HepG2 (cell line): ENCODE results near the gene SUCLG2. TPM values are rescaled to one million over a fixed set of nuclear protein-coding genes. Genes with fewer than 3 reads are reported as not detected.

ENCODE experiments used
- ATAC-seq: fragments of 200-7000 bp; cut with Tn5 transposase; 3 replicates; pipeline ENCODE4 v1.9.1; 2020; ENCODE audit warnings: mild to moderate bottlenecking, moderate library complexity
- BruUV-seq: library from RNA; stranded (reverse); fragments of 400-500 nt; replicated peaks from 2 replicates; lab custom pipeline; 2021; lab: Mats Ljungman, UMichigan
- CTCF ChIA-PET: fragments of 300-600 bp; formaldehyde crosslinking; extraction: SDS; loops from one replicate; lab custom pipeline; 2021; ENCODE audit warnings: low total read pairs, inconsistent platforms, low intra/inter-chr PET ratio; lab: Yijun Ruan, JAX
- POLR2A ChIA-PET: fragments of 350-600 bp; sonication (Branson Sonifier 250); formaldehyde crosslinking; loops from one replicate; lab custom pipeline; 2020; ENCODE audit warnings: antibody characterized with exemption, inconsistent platforms; lab: Yijun Ruan, JAX
- DNase-seq: peaks from one replicate; pipeline ENCODE4 v3.0.0-alpha.2; 2015; ENCODE audit warnings: low spot score
- FAIRE-seq: peaks from 3 replicates; lab custom pipeline; 2011; peaks lifted over from hg19 to GRCh38; lab: Jason Lieb, UNC
- H2AFZ ChIP-seq: one replicate; pipeline ENCODE4 v1.6.1; 2011; ENCODE audit warnings: low read length, inconsistent platforms
- H3K27ac ChIP-seq: fragments of 300-600 bp; 3 replicates; pipeline ENCODE4 v1.8.0; 2011; ENCODE audit warnings: mixed run types, mild to moderate bottlenecking, mixed read lengths, low read length, inconsistent platforms; ENCODE audit not compliant: insufficient read depth; ENCODE audit errors: extremely low read length
- H3K27me3 ChIP-seq, 2 experiments: fragments of 200-600 bp in 1 of 2; 2 replicates in 1 of 2; 3 replicates in 1 of 2; pipeline versions ENCODE4 v1.6.0 to v1.8.0; 2011; ENCODE audit warnings: low read length in 2 of 2, mild to moderate bottlenecking in 2 of 2, moderate library complexity in 2 of 2, inconsistent platforms in 1 of 2; ENCODE audit not compliant: insufficient read depth in 2 of 2, control insufficient read depth in 1 of 2
- H3K36me3 ChIP-seq, 2 experiments: fragments of 200-600 bp in 1 of 2; replicated peaks in 1 of 2; 2 replicates in 1 of 2; 3 replicates in 1 of 2; pipeline versions ENCODE4 v1.5.1 to v1.8.0; 2011; ENCODE audit warnings: low read length in 2 of 2, inconsistent platforms in 1 of 2; ENCODE audit not compliant: insufficient read depth in 2 of 2, control insufficient read depth in 1 of 2
- H3K4me1 ChIP-seq: 2 replicates; pipeline ENCODE4 v1.5.1; 2012; ENCODE audit warnings: low read length, inconsistent platforms; ENCODE audit not compliant: insufficient read depth
- H3K4me2 ChIP-seq: 2 replicates; pipeline ENCODE4 v1.6.0; 2011; ENCODE audit warnings: low read depth, low read length, inconsistent platforms
- H3K4me3 ChIP-seq, 3 experiments: fragments of 200-600 bp in 1 of 3; sonication (generic), shearing (Covaris generic) in 1 of 3; replicated peaks in 1 of 3; 2 replicates each; pipeline ENCODE4 v1.5.1; 2011 to 2016; ENCODE audit warnings: low read length in 3 of 3, inconsistent platforms in 2 of 3, low read depth in 2 of 3, mild to moderate bottlenecking in 2 of 3, control low read depth in 1 of 3, mixed read lengths in 1 of 3; ENCODE audit not compliant: insufficient read depth in 1 of 3
- H3K79me2 ChIP-seq: one replicate; pipeline ENCODE4 v1.6.1; 2011; ENCODE audit warnings: low read length, inconsistent platforms; ENCODE audit not compliant: insufficient read depth
- H3K9ac ChIP-seq: 2 replicates; pipeline ENCODE4 v1.6.0; 2011; ENCODE audit warnings: mild to moderate bottlenecking, low read depth, low read length, inconsistent platforms; ENCODE audit not compliant: insufficient read depth
- H3K9me3 ChIP-seq: 2 replicates; pipeline ENCODE4 v1.5.1; 2012; ENCODE audit warnings: mild to moderate bottlenecking, low read length
- H4K20me1 ChIP-seq: 2 replicates; pipeline ENCODE4 v1.6.0; 2011; ENCODE audit warnings: inconsistent platforms, mild to moderate bottlenecking, low read length, moderate library complexity; ENCODE audit not compliant: insufficient read depth
- ARID5B ChIP-seq: IDR thresholded peaks from 2 replicates; pipeline ENCODE4 v1.4.0; 2020; ENCODE audit warnings: mild to moderate bottlenecking, missing genetic modification reagents
- DMTF1 ChIP-seq: sonication (generic); formaldehyde crosslinking; IDR thresholded peaks from 2 replicates; pipeline ENCODE4 v1.4.0; 2020; ENCODE audit warnings: mild to moderate bottlenecking, missing genetic modification reagents
- MAFF ChIP-seq: IDR thresholded peaks from 2 replicates; pipeline ENCODE4 v1.6.1; 2011; ENCODE audit warnings: low read depth, low read length, improper control_type of control experiment
- SMYD3 ChIP-seq: sonication (generic); formaldehyde crosslinking; IDR thresholded peaks from 2 replicates; pipeline ENCODE4 v1.8.1; 2023; ENCODE audit warnings: mild to moderate bottlenecking, missing genetic modification reagents
- TARDBP ChIP-seq: sonication (generic); formaldehyde crosslinking; IDR thresholded peaks from 2 replicates; pipeline ENCODE4 v1.8.0; 2022; ENCODE audit warnings: mild to moderate bottlenecking, missing genetic modification reagents
- ZBTB40 ChIP-seq, 2 experiments: fragments of 450-650 bp in 1 of 2; sonication (generic) in 1 of 2; formaldehyde crosslinking in 1 of 2; IDR thresholded peaks; 2 replicates each; pipeline versions ENCODE4 v1.6.1 to v1.8.0; 2016 to 2022; ENCODE audit warnings: antibody characterized with exemption in 1 of 2, mild to moderate bottlenecking in 1 of 2, missing genetic modification reagents in 1 of 2
- ZSCAN20 ChIP-seq: sonication (generic); formaldehyde crosslinking; IDR thresholded peaks from 2 replicates; pipeline ENCODE4 v1.4.0; 2020; ENCODE audit warnings: missing genetic modification reagents, mild to moderate bottlenecking, borderline replicate concordance
- WGBS: methylation state at CpG from one replicate; pipeline ENCODE4 v1.1.6; 2017; ENCODE audit warnings: low lambda C conversion rate; 5-methylcytosine and 5-hydroxymethylcytosine counted together
- in situ Hi-C: cut with HindIII; loops from 2 replicates; pipeline ENCODE4 v1.10.0; 2017; ENCODE audit warnings: low pct_unique_long_range_greater_than_20kb; ENCODE audit not compliant: extremely low pct_ligation_motif_present
- intact Hi-C: fragments of 100-400 bp; cut with micrococcal nuclease; formaldehyde crosslinking; loops from one replicate; pipeline ENCODE4 v1.10.0; 2022; ENCODE audit not compliant: unreplicated experiment
- polyA plus RNA-seq, 8 experiments: library from polyadenylated mRNA; depleted of rRNA in 3 of 8; stranded (reverse) in 7 of 8; unstranded in 1 of 8; fragments of >200 nt; fragmentation: Illumina TruSeq in 4 of 8; extraction: Trizol in 4 of 8; gene quantifications; 2 replicates each; pipeline versions ENCODE4 v1.2.1 to v1.2.3, GENCODE V29; 2011 to 2016; ENCODE audit warnings: low read depth in 4 of 8, missing spikeins in 1 of 8, mixed read lengths in 1 of 8; ENCODE audit not compliant: insufficient read depth in 1 of 8
- total RNA-seq, 5 experiments: library from RNA; depleted of rRNA; stranded (reverse); fragments of >200 nt; fragmentation: Illumina TruSeq; extraction: Trizol; gene quantifications; 2 replicates each; pipeline ENCODE4 v1.2.3, GENCODE V29; 2016; ENCODE audit warnings: low read depth in 1 of 5

The SUCLG2 gene
- total and polyA plus RNA-seq, 2 of the 13 experiments (the other 11 are each of a cell fraction or from before 2014, with no cell fraction given): 21.4 to 64.9 TPM

- Histone ChIP-seq H3K27me3 (no peaks in the 10 kb centered on the region), H3K4me1 (no peaks in the 10 kb centered on the region), H3K9ac (no peak overlapping the region), H4K20me1 (no peaks in the 10 kb centered on the region), H3K36me3 (no peaks in the 10 kb centered on the region), H3K4me3 (no peak overlapping the region), H3K27ac (no peak overlapping the region), H3K79me2 (no peaks in the 10 kb centered on the region), H3K9me3 (no peaks in the 10 kb centered on the region), H3K4me2 (no peak overlapping the region), H2AFZ (no peak overlapping the region)
- FAIRE-seq (no peak), DNase-seq (no peak), ATAC-seq (no peak)
- ChIA-PET CTCF (no interaction called here), POLR2A (no interaction called here)
- WGBS: 94% methylated on average over 4 of the region's 4 CpGs
- in situ Hi-C loops (no loop called here), intact Hi-C loops (no loop called here)
- no TSS peak for BruUV-seq
- TF ChIP-seq TARDBP (CRISPR knock-in tag) (no peak), SMYD3 (CRISPR knock-in tag) (no peak), DMTF1 (CRISPR knock-in tag) (no peak), ZSCAN20 (CRISPR knock-in tag) (no peak), MAFF (no peak), ARID5B (CRISPR knock-in tag) (no peak), ZBTB40 (IDR thresholded peaks at IDR 0.05) (no peak), ZBTB40 (CRISPR knock-in tag; IDR thresholded peaks at IDR 0.05) (no peak)
Observed at GRCh38 chr3:67450153-67450552, 204.3 kb downstream of the SUCLG2 start.
